GM19351 (cell line): ENCODE data around the gene MPO.
A peak's percentile ranks its signal among the peaks of the same experiment; 100 is the strongest.

Source experiments
- ATAC-seq: cut with Tn5 transposase; IDR thresholded peaks from one replicate; pipeline ENCODE4 v1.9.1; 2021; ENCODE audit warnings: mild to moderate bottlenecking, moderate library complexity; ENCODE audit not compliant: unreplicated experiment

The MPO gene

GRCh38 chr17:58238147-58238634 lies 42.5 kb downstream of the MPO start, which contains the start of gene LPO:
Gene LPO, plus strand, starts transcription at chr17:58238584. Its CDS starts 4,396 bp downstream, at chr17:58242980.
- ATAC-seq: no peak

- no peak for ATAC-seq
These were observed 44.3 kb downstream of the MPO start for GRCh38 chr17:58236394-58236793.

- ATAC-seq: no peak
These were observed 44.9 kb downstream of the MPO start for GRCh38 chr17:58235821-58236220.

GRCh38 chr17:58234512-58234911 lies 46.2 kb downstream of the MPO start:
- no peak for ATAC-seq

- ATAC-seq: peak; percentile 65
These were observed 47.2 kb downstream of the MPO start for GRCh38 chr17:58233543-58233942.

GRCh38 chr17:58232707-58233156 lies 48.0 kb downstream of the MPO start:
- peak; percentile 85 for ATAC-seq

- ATAC-seq: no peak
These were observed 49.1 kb downstream of the MPO start for GRCh38 chr17:58231641-58232040.

GRCh38 chr17:58229881-58230280 lies 50.9 kb downstream of the MPO start:
- ATAC-seq: no peak

- no peak for ATAC-seq
These were observed 51.4 kb downstream of the MPO start for GRCh38 chr17:58229384-58229783.

- no peak for ATAC-seq
These were observed 52.1 kb downstream of the MPO start for GRCh38 chr17:58228679-58229078.

GRCh38 chr17:58227733-58228132 lies 53.0 kb downstream of the MPO start:
- ATAC-seq: no peak

GRCh38 chr17:58224315-58224714 lies 56.4 kb downstream of the MPO start:
- ATAC-seq: no peak
